ENCODE measurements around the gene CHN2.

GRCh38 chr7:29278337-29279069 lies 83.9 kb downstream of the CHN2 start:
- TF ChIP-seq, protein P1, sequence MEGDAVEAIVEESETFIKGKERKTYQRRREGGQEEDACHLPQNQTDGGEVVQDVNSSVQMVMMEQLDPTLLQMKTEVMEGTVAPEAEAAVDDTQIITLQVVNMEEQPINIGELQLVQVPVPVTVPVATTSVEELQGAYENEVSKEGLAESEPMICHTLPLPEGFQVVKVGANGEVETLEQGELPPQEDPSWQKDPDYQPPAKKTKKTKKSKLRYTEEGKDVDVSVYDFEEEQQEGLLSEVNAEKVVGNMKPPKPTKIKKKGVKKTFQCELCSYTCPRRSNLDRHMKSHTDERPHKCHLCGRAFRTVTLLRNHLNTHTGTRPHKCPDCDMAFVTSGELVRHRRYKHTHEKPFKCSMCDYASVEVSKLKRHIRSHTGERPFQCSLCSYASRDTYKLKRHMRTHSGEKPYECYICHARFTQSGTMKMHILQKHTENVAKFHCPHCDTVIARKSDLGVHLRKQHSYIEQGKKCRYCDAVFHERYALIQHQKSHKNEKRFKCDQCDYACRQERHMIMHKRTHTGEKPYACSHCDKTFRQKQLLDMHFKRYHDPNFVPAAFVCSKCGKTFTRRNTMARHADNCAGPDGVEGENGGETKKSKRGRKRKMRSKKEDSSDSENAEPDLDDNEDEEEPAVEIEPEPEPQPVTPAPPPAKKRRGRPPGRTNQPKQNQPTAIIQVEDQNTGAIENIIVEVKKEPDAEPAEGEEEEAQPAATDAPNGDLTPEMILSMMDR (IDR thresholded peaks at IDR 0.05) = no peak
- no peak for TF ChIP-seq ZFX (IDR thresholded peaks at IDR 0.05; ENCODE audit: borderline replicate concordance)

Data from 22Rv1 (cell line).